Neutrophil (primary cell): Measurements from ENCODE around the gene SPATA20.

Experiments used
- H3K27ac ChIP-seq: fragments of 200-600 bp; sonication (generic); 2 replicates; pipeline ENCODE4 v1.5.1; 2016; ENCODE audit warnings: mild to moderate bottlenecking, moderate library complexity
- H3K27me3 ChIP-seq: fragments of 200-600 bp; sonication (generic); 2 replicates; pipeline ENCODE4 v1.6.0; 2016; ENCODE audit warnings: mild to moderate bottlenecking
- H3K36me3 ChIP-seq: fragments of 200-600 bp; sonication (generic); 2 replicates; pipeline ENCODE4 v1.5.1; 2017
- H3K4me1 ChIP-seq, 2 experiments: fragments of 200-600 bp in 1 of 2; sonication (generic) in 1 of 2; 1 replicate in 1 of 2; 2 replicates in 1 of 2; pipeline versions ENCODE4 v1.5.1 to v1.6.1; 2013 to 2016; ENCODE audit warnings: low read depth in 1 of 2, low read length in 1 of 2, mild to moderate bottlenecking in 1 of 2, moderate library complexity in 1 of 2; ENCODE audit not compliant: control insufficient read depth in 1 of 2, insufficient read depth in 1 of 2
- H3K4me3 ChIP-seq, 2 experiments: fragments of 200-600 bp in 1 of 2; sonication (generic) in 1 of 2; 1 replicate in 1 of 2; 2 replicates in 1 of 2; pipeline ENCODE4 v1.5.1; 2013 to 2016; ENCODE audit warnings: low read depth in 1 of 2, low read length in 1 of 2, mild to moderate bottlenecking in 1 of 2, moderate library complexity in 1 of 2
- H3K9me3 ChIP-seq: fragments of 200-600 bp; sonication (generic); 2 replicates; pipeline ENCODE4 v1.5.1; 2016
- CTCF ChIP-seq: fragments of 200-600 bp; sonication (generic); IDR thresholded peaks from 2 replicates; pipeline ENCODE4 v1.5.1; 2016; ENCODE audit warnings: antibody characterized with exemption

The SPATA20 gene

GRCh38 chr17:50538549-50539410, 8.2 kb upstream of the SPATA20 start:
- no peak for TF ChIP-seq CTCF
- Histone ChIP-seq H3K27ac (no peak overlapping the region), H3K9me3 (no peaks in the 10 kb centered on the region), H3K36me3 (no peaks in the 10 kb centered on the region), H3K4me3 (no peak overlapping the region), H3K27me3 (peaks cover 33% of the 10 kb centered on the region), H3K4me1 (peaks cover 7 to 12% of the 10 kb centered on the region in 2 experiments)

GRCh38 chr17:50539762-50540559, 7.0 kb upstream of the SPATA20 start:
- Histone ChIP-seq H3K36me3 (no peaks in the 10 kb centered on the region), H3K4me1 (peaks cover 6 to 12% of the 10 kb centered on the region in 2 experiments), H3K27me3 (peaks cover 33% of the 10 kb centered on the region), H3K27ac (no peak overlapping the region), H3K4me3 (no peak overlapping the region), H3K9me3 (no peaks in the 10 kb centered on the region)
- TF ChIP-seq CTCF: no peak

GRCh38 chr17:50540560-50541401, 6.2 kb upstream of the SPATA20 start:
- no peak for TF ChIP-seq CTCF
- Histone ChIP-seq H3K27ac (no peak overlapping the region), H3K9me3 (no peaks in the 10 kb centered on the region), H3K4me1 (peaks cover 6 to 12% of the 10 kb centered on the region in 2 experiments), H3K36me3 (no peaks in the 10 kb centered on the region), H3K27me3 (peaks cover 33% of the 10 kb centered on the region), H3K4me3 (peak overlapping the region in 1 of 2 experiments; percentile 87)

DNA sequence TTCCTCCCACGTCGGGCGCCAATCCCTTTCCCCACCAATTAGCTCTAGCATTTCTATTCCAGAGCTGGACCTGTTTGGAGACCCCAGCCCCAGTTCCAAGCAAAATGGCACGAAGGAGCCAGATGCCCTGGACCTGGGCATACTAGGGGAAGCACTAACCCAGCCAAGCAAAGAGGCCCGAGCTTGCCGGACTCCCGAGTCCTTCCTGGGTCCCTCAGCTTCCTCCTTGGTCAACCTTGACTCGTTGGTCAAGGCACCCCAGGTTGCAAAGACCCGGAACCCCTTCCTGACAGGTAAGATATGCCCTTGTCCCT, 5.6 kb upstream of the SPATA20 start:
- H3K4me1 ChIP-seq: peaks cover 6 to 12% of the 10 kb centered on the region in 2 experiments
- H3K4me3 ChIP-seq: peak overlapping the region; percentile 78 to 87

More for the DNA sequence above, 5.6 kb upstream of the SPATA20 start:
- Histone ChIP-seq H3K27ac (no peak overlapping the region), H3K36me3 (no peaks in the 10 kb centered on the region), H3K9me3 (no peaks in the 10 kb centered on the region), H3K27me3 (peaks cover 33% of the 10 kb centered on the region)
- TF ChIP-seq CTCF: no peak
